ENCODE data around the gene SPINK1.
A peak's percentile ranks its signal among the peaks of the same experiment; 100 is the strongest.

- TF ChIP-seq POLR2AphosphoS5 (IDR thresholded peaks at IDR 0.05) (no peak), CTCF (IDR thresholded peaks at IDR 0.05) (peak; percentile 93 to 99 (median 95)), EP300 (IDR thresholded peaks at IDR 0.05) (no peak)
Observed at GRCh38 chr5:147822686-147823491, 8.6 kb downstream of the SPINK1 start.
